Endothelial cell of umbilical vein (primary cell): ENCODE results near the gene CD248. TPM values are rescaled to one million over a fixed set of nuclear protein-coding genes. Genes with fewer than 3 reads are reported as not detected.

Experiments
- BruUV-seq: library from RNA; stranded (reverse); fragments of 400-500 nt; replicated peaks from 2 replicates; lab custom pipeline; 2021; lab: Mats Ljungman, UMichigan
- CTCF ChIA-PET: fragments of 300-600, 350-600 bp; sonication (Branson Sonifier 250); formaldehyde crosslinking; loops from one replicate; lab custom pipeline; 2021; ENCODE audit warnings: antibody characterized with exemption, inconsistent platforms; lab: Charles Lee
- POLR2A ChIA-PET: fragments of 300-600, 350-600 bp; sonication (Branson Sonifier 250); formaldehyde crosslinking; loops from one replicate; lab custom pipeline; 2021; ENCODE audit warnings: antibody characterized with exemption, inconsistent platforms; lab: Charles Lee
- DNase-seq: peaks from one replicate; pipeline ENCODE4 v3.0.0-alpha.2; 2011; ENCODE audit warnings: low read depth, low spot score
- FAIRE-seq: peaks from 2 replicates; lab custom pipeline; 2011; peaks lifted over from hg19 to GRCh38; lab: Jason Lieb, UNC
- H2AFZ ChIP-seq: 2 replicates; pipeline ENCODE4 v1.6.0; 2012; ENCODE audit warnings: low read depth, low read length, control low read depth, inconsistent platforms
- H3K27ac ChIP-seq: 2 replicates; pipeline ENCODE4 v1.5.1; 2011; ENCODE audit warnings: low read depth, mild to moderate bottlenecking, control low read depth, low read length, moderate library complexity; ENCODE audit not compliant: insufficient read depth
- H3K27me3 ChIP-seq, 2 experiments: 2 replicates each; pipeline versions ENCODE4 v1.6.0 to v1.6.1; 2011; ENCODE audit warnings: low read length in 2 of 2, mixed read lengths in 1 of 2; ENCODE audit not compliant: control insufficient read depth in 2 of 2, insufficient read depth in 2 of 2
- H3K36me3 ChIP-seq, 2 experiments: 2 replicates in 1 of 2; 3 replicates in 1 of 2; pipeline ENCODE4 v1.5.1; 2011; ENCODE audit warnings: low read length in 2 of 2, mild to moderate bottlenecking in 1 of 2, moderate library complexity in 1 of 2; ENCODE audit not compliant: control insufficient read depth in 2 of 2, insufficient read depth in 2 of 2; ENCODE audit errors: extremely low read depth in 1 of 2
- H3K4me1 ChIP-seq: 3 replicates; pipeline ENCODE4 v1.5.1; 2011; ENCODE audit warnings: mild to moderate bottlenecking, low read length; ENCODE audit not compliant: control insufficient read depth, insufficient read depth; ENCODE audit errors: extremely low read depth
- H3K4me2 ChIP-seq: 2 replicates; pipeline ENCODE4 v1.6.1; 2011; ENCODE audit warnings: low read length, control low read depth, mixed read lengths; ENCODE audit not compliant: insufficient read depth
- H3K4me3 ChIP-seq, 3 experiments: fragments of 200-600 bp in 1 of 3; sonication (generic), shearing (Covaris generic) in 1 of 3; replicated peaks in 1 of 3; 2 replicates each; pipeline ENCODE4 v1.5.1; 2011 to 2016; ENCODE audit warnings: control low read depth in 3 of 3, low read length in 3 of 3, mild to moderate bottlenecking in 2 of 3, inconsistent platforms in 1 of 3, low read depth in 1 of 3, moderate library complexity in 1 of 3; ENCODE audit not compliant: insufficient read depth in 1 of 3
- H3K79me2 ChIP-seq: 2 replicates; pipeline ENCODE4 v1.6.0; 2012; ENCODE audit warnings: low read length, inconsistent platforms; ENCODE audit not compliant: control insufficient read depth, insufficient read depth
- H3K9ac ChIP-seq: replicated peaks from 2 replicates; pipeline ENCODE3; 2011; ENCODE audit warnings: low read length, control low read depth; ENCODE audit not compliant: insufficient read depth; ENCODE audit errors: extremely low read depth
- H3K9me1 ChIP-seq: replicated peaks from 3 replicates; pipeline ENCODE4 v1.6.0; 2011; ENCODE audit warnings: mild to moderate bottlenecking, low read length; ENCODE audit not compliant: control insufficient read depth, insufficient read depth; ENCODE audit errors: extremely low read depth
- H3K9me3 ChIP-seq: replicated peaks from 2 replicates; pipeline ENCODE4 v1.5.1; 2012; ENCODE audit warnings: low read length, inconsistent platforms; ENCODE audit not compliant: control insufficient read depth, insufficient read depth
- H4K20me1 ChIP-seq: replicated peaks from 2 replicates; pipeline ENCODE3; 2011; ENCODE audit warnings: mild to moderate bottlenecking, low read length; ENCODE audit not compliant: control insufficient read depth, insufficient read depth; ENCODE audit errors: extremely low read depth
- EZH2 ChIP-seq: IDR thresholded peaks from 2 replicates; pipeline ENCODE4 v1.6.1; 2012; ENCODE audit warnings: borderline replicate concordance, low read depth, mild to moderate bottlenecking, moderate library complexity, low read length, inconsistent platforms; ENCODE audit not compliant: severe bottlenecking
- FOS ChIP-seq: IDR thresholded peaks from 2 replicates; pipeline ENCODE4 v1.6.1; 2011; ENCODE audit warnings: mild to moderate bottlenecking, low read length, moderate library complexity, borderline replicate concordance; ENCODE audit not compliant: insufficient read depth
- GATA2 ChIP-seq: IDR thresholded peaks from 2 replicates; pipeline ENCODE4 v1.7.0; 2011; ENCODE audit warnings: low read depth, mild to moderate bottlenecking, moderate library complexity, mixed read lengths, low read length; ENCODE audit not compliant: insufficient read length, insufficient read depth
- JUN ChIP-seq: IDR thresholded peaks from 2 replicates; pipeline ENCODE4 v1.6.1; 2011; ENCODE audit warnings: borderline replicate concordance, low read depth; ENCODE audit not compliant: insufficient read length, insufficient read depth
- MAX ChIP-seq: IDR thresholded peaks from 2 replicates; pipeline ENCODE4 v1.6.1; 2011; ENCODE audit not compliant: insufficient read depth, insufficient read length
- MYC ChIP-seq: IDR thresholded peaks from one replicate; pipeline ENCODE4 v1.6.1; 2011; ENCODE audit warnings: mild to moderate bottlenecking, low read depth, low read length
- POLR2A ChIP-seq: IDR thresholded peaks from 2 replicates; pipeline ENCODE4 v1.6.1; 2012; ENCODE audit warnings: low read depth, mild to moderate bottlenecking, control low read depth, low read length
- POLR2AphosphoS5 ChIP-seq: IDR thresholded peaks from 2 replicates; pipeline ENCODE4 v1.6.1; 2012; ENCODE audit warnings: low read depth, mild to moderate bottlenecking, control low read depth, low read length, moderate library complexity; ENCODE audit not compliant: insufficient read depth
- dilution Hi-C: fragments of 300-500 bp; cut with MboI; formaldehyde crosslinking; loops from one replicate; pipeline ENCODE4 v1.15.0; 2019; ENCODE audit warnings: low sequenced_read_pairs; ENCODE audit not compliant: extremely low pct_ligation_motif_present
- intact Hi-C: fragments of 100-400 bp; cut with micrococcal nuclease; formaldehyde crosslinking; loops from one replicate; pipeline ENCODE4 v1.10.0; 2022
- polyA plus RNA-seq, 4 experiments: library from polyadenylated mRNA; depleted of rRNA in 3 of 4; stranded (reverse) in 3 of 4; unstranded in 1 of 4; fragments of >200 nt; gene quantifications; 2 replicates each; pipeline versions ENCODE4 v1.2.1 to v1.2.3, GENCODE V29; 2011 to 2012; ENCODE audit warnings: missing spikeins in 1 of 4
- total RNA-seq: library from RNA; stranded (reverse); gene quantifications from 2 replicates; pipeline ENCODE4 v1.2.3, GENCODE V29; 2021
- TF ChIP-seq, protein P1 (sequence below), 2 donors: IDR thresholded peaks; 1 replicate in 1 of 2; 2 replicates in 1 of 2; pipeline ENCODE4 v1.5.1; 2011; ENCODE audit warnings: low read length in 2 of 2, mild to moderate bottlenecking in 2 of 2, moderate library complexity in 2 of 2, control low read depth in 1 of 2, inconsistent platforms in 1 of 2, low read depth in 1 of 2; ENCODE audit not compliant: insufficient read depth in 1 of 2; ENCODE audit errors: extremely low read depth in 1 of 2

CD248 gene
- total and polyA plus RNA-seq, 2 donors (not counting 3 experiments of a cell fraction or from before 2014, with no cell fraction given): 0.10 TPM; not detected in 1

DNA sequence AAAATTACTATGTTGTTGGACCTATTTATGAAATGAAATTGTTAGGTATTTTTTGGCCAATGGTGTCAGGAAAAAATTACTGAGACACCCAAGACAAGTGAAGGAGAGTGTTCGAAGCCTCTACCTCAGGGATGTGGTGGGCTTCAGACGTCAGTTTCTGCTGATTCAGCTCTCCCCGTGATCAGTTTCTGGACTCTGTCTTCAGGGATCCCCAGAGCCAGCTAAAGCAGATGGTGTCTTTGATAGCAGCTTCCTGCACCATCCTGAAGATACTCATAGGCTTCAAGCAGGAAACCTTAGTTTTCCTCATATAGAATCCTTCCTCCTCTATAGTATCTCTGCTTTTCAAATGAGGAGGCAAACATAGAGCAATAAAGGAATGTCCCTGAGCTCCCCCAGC lies 7.4 kb downstream of the CD248 start:
- FAIRE-seq (no peak), DNase-seq (no peak)
- H3K9me3 ChIP-seq: no peaks in the 10 kb centered on the region
- dilution Hi-C loops: no loop called here
- H3K27me3 ChIP-seq: peaks cover 0 to 5% of the 10 kb centered on the region in 2 experiments
- peaks cover 4% of the 10 kb centered on the region for H3K4me1 ChIP-seq
- BruUV-seq: no TSS peak
- no peak overlapping the region for H2AFZ ChIP-seq
- intact Hi-C loops: no loop called here
- no peak overlapping the region for H3K27ac ChIP-seq
- no peak overlapping the region for H3K9ac ChIP-seq
- no peaks in the 10 kb centered on the region for H3K79me2 ChIP-seq
- H3K36me3 ChIP-seq: no peaks in the 10 kb centered on the region
- H3K4me3 ChIP-seq: no peak overlapping the region
- no peak overlapping the region for H3K4me2 ChIP-seq
- CTCF ChIA-PET: interaction anchor here (1.0 to 9.5 kb wide), 4 partner anchors 12 to 77 kb away, joined by 4 to 225 read pairs (median 4); partner anchors contain the start of gene RIN1
- TF ChIP-seq, protein P1, sequence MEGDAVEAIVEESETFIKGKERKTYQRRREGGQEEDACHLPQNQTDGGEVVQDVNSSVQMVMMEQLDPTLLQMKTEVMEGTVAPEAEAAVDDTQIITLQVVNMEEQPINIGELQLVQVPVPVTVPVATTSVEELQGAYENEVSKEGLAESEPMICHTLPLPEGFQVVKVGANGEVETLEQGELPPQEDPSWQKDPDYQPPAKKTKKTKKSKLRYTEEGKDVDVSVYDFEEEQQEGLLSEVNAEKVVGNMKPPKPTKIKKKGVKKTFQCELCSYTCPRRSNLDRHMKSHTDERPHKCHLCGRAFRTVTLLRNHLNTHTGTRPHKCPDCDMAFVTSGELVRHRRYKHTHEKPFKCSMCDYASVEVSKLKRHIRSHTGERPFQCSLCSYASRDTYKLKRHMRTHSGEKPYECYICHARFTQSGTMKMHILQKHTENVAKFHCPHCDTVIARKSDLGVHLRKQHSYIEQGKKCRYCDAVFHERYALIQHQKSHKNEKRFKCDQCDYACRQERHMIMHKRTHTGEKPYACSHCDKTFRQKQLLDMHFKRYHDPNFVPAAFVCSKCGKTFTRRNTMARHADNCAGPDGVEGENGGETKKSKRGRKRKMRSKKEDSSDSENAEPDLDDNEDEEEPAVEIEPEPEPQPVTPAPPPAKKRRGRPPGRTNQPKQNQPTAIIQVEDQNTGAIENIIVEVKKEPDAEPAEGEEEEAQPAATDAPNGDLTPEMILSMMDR (IDR thresholded peaks at IDR 0.05; ENCODE audit: extremely low read depth in 1 of 2, insufficient read depth in 1 of 2, low read depth in 1 of 2, low read length in 2 of 2): no peak
- TF ChIP-seq POLR2AphosphoS5: no peak
- no peaks in the 10 kb centered on the region for H4K20me1 ChIP-seq
- POLR2A ChIA-PET: no interaction called here
- no peaks in the 10 kb centered on the region for H3K9me1 ChIP-seq

DNA sequence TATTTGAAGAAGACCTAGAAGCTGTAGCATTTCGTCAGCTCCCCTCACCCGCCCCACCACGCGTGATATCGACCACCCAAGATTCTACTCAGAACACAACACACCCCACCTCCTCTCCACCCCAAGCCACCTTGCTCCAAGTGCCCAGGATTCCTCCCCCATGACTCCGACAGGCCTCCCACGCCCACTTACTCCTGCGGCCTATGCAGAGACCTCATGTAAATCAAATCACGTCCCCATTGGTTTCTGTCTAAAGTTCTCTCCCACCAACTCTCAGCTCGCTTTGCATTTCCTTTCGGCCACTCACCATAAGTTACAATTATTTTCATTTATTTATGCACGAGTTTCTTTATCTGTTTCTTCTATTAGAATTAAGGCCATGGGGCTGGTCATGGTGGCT lies 14.2 kb downstream of the CD248 start:
- no peak overlapping the region for H3K4me3 ChIP-seq
- CTCF ChIA-PET: interaction anchor here (0.7 to 4.5 kb wide), 3 partner anchors 9 to 84 kb away, joined by 3 to 27 read pairs (median 5); no protein-coding TSS in a partner anchor
- no peaks in the 10 kb centered on the region for H3K79me2 ChIP-seq
- no peaks in the 10 kb centered on the region for H3K9me1 ChIP-seq
- intact Hi-C loops: no loop called here
- no peak overlapping the region for H2AFZ ChIP-seq
- no peak overlapping the region for H3K4me2 ChIP-seq
- POLR2A ChIA-PET: no interaction called here
- FAIRE-seq: no peak
- BruUV-seq: no TSS peak
- dilution Hi-C loops: no loop called here
- no peaks in the 10 kb centered on the region for H3K27me3 ChIP-seq
- no peaks in the 10 kb centered on the region for H4K20me1 ChIP-seq
- no peak overlapping the region for H3K9ac ChIP-seq
- H3K27ac ChIP-seq: no peak overlapping the region
- no peaks in the 10 kb centered on the region for H3K9me3 ChIP-seq
- no peak for DNase-seq
- no peaks in the 10 kb centered on the region for H3K36me3 ChIP-seq
- no peaks in the 10 kb centered on the region for H3K4me1 ChIP-seq
- TF ChIP-seq GATA2 (no peak), MYC (no peak), JUN (no peak), MAX (no peak), POLR2A (no peak), FOS (no peak), EZH2 (no peak), POLR2AphosphoS5 (no peak)
- TF ChIP-seq, protein P1 (IDR thresholded peaks at IDR 0.05; ENCODE audit: extremely low read depth in 1 of 2, insufficient read depth in 1 of 2, low read depth in 1 of 2, low read length in 2 of 2): no peak
